Pancreas (tissue), 10 donors: ENCODE measurements around the gene LCN9. TPM values are rescaled to one million over a fixed set of nuclear protein-coding genes. Genes with fewer than 3 reads are reported as not detected.

Experiments
- ATAC-seq, 4 donors: fragments of 200-7000 bp; cut with Tn5 transposase; one replicate each; pipeline versions ENCODE4 v1.8.0 to v1.9.1; 2020; ENCODE audit warnings: mild to moderate bottlenecking in 4 of 4, moderate library complexity in 4 of 4
- DNase-seq, 6 donors: peaks; one replicate each; pipeline ENCODE4 v3.0.0-alpha.2; 2020
- FAIRE-seq: peaks from 2 replicates; lab custom pipeline; 2012; peaks lifted over from hg19 to GRCh38; lab: Jason Lieb, UNC
- H3K27ac ChIP-seq, 4 donors: fragments of 200-600 bp; sonication (generic); 1 replicate in 3 of 4; 2 replicates in 1 of 4; pipeline versions ENCODE4 v1.5.0 to v1.8.0; 2020
- H3K27me3 ChIP-seq, 4 donors: fragments of 200-600 bp; one replicate each; pipeline ENCODE4 v1.8.0; 2021
- H3K36me3 ChIP-seq, 3 donors: fragments of 200-600 bp; sonication (generic) in 1 of 3; one replicate each; pipeline versions ENCODE4 v1.5.0 to v1.8.0; 2020 to 2021
- H3K4me1 ChIP-seq, 3 donors: fragments of 200-600 bp; one replicate each; pipeline ENCODE4 v1.8.0; 2021
- H3K4me3 ChIP-seq, 4 donors: fragments of 200-600 bp; sonication (generic) in 2 of 4; one replicate each; pipeline versions ENCODE4 v1.5.0 to v1.8.0; 2020 to 2021
- H3K9me3 ChIP-seq, 4 donors: fragments of 200-600 bp; one replicate each; pipeline ENCODE4 v1.8.0; 2021
- WGBS, 2 donors: extraction: QIAGEN DNeasy Blood & Tissue Kit; methylation state at CpG; one replicate each; pipeline ENCODE4 v1.1.7; 2013; 5-methylcytosine and 5-hydroxymethylcytosine counted together
- intact Hi-C, 3 donors: fragments of 100-400 bp; cut with DNase I; formaldehyde crosslinking; loops; one replicate each; pipeline versions ENCODE4 v1.11.1 to v1.14.2; 2022
- polyA plus RNA-seq, 2 donors: library from polyadenylated mRNA; stranded (reverse); fragments of 200-250 nt; gene quantifications; one replicate each; pipeline ENCODE4 v1.2.3, GENCODE V29; 2013
- total RNA-seq, 6 donors: library from RNA; stranded (reverse); fragmentation: NEBNext Ultra II Directional in 4 of 6; extraction: Animal tissue kit (Norgen Biotek cat#: 25700) in 4 of 6; gene quantifications; one replicate each; pipeline versions ENCODE4 v1.2.1 to v1.2.4, GENCODE V29; 2021 to 2023
- TF ChIP-seq, protein P1 (sequence below), 4 donors: fragments of 200-600 bp; sonication (generic) in 3 of 4; IDR thresholded peaks; one replicate each; pipeline versions ENCODE4 v1.5.0 to v1.8.0; 2021; ENCODE audit warnings: antibody characterized with exemption in 4 of 4
- donor health status: healthy with polysubstance abuse.
- donor health status: DM: no; HTN: no; CAD: no; lungs with moderate emphysema.
- donor health status: DM: no; HTN: no; CAD: no.
- donor health status: control.
- donor health status: control.
- donor health status: Bipolar disorder and iron deficiency.
- donor health status: DM: yes; HTN: yes; CAD: no.
- donor health status: DM: no; HTN: no; CAD: no.
- donor health status: DM: no; HTN: no; CAD: no.
- donor health status: DM: yes; HTN: yes; CAD: no.

Gene LCN9
- total and polyA plus RNA-seq, 8 donors: not detected

DNA sequence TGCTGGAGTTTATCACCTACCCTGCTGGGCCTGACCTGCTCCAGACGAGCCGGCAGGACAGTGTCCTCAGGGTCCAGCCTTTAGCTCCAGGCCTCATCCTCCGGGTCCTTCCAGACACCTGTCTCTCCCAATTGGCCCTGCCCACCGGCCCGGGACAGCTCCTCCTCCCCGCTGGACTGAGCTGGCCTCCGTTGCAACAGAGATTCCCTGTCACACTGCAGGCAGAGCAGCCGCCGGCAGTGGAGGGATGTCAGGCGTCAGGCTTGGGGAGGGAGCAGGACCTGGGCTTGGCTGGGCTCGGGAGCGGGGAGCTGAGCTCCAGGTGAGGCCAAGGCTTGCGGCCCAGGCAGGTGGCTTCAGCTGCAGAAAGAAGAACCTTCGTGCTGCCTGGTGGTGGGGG is 40.6 kb downstream of the LCN9 start:
- intact Hi-C loops: no loop called here
- TF ChIP-seq, protein P1, sequence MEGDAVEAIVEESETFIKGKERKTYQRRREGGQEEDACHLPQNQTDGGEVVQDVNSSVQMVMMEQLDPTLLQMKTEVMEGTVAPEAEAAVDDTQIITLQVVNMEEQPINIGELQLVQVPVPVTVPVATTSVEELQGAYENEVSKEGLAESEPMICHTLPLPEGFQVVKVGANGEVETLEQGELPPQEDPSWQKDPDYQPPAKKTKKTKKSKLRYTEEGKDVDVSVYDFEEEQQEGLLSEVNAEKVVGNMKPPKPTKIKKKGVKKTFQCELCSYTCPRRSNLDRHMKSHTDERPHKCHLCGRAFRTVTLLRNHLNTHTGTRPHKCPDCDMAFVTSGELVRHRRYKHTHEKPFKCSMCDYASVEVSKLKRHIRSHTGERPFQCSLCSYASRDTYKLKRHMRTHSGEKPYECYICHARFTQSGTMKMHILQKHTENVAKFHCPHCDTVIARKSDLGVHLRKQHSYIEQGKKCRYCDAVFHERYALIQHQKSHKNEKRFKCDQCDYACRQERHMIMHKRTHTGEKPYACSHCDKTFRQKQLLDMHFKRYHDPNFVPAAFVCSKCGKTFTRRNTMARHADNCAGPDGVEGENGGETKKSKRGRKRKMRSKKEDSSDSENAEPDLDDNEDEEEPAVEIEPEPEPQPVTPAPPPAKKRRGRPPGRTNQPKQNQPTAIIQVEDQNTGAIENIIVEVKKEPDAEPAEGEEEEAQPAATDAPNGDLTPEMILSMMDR (IDR thresholded peaks at IDR 0.05): no peak
- 57 to 70% methylated on average over 14 of the region's 14 CpGs for WGBS, 2 donors
- H3K4me3 ChIP-seq: no peak overlapping the region
- FAIRE-seq: no peak
- DNase-seq: no peak
- no peaks in the 10 kb centered on the region for H3K36me3 ChIP-seq
- no peak overlapping the region for H3K27ac ChIP-seq
- ATAC-seq: no peak
- H3K4me1 ChIP-seq: no peaks in the 10 kb centered on the region
- peaks cover 0 to 5% (median 0%) of the 10 kb centered on the region in 4 donors for H3K27me3 ChIP-seq
- no peaks in the 10 kb centered on the region for H3K9me3 ChIP-seq

DNA sequence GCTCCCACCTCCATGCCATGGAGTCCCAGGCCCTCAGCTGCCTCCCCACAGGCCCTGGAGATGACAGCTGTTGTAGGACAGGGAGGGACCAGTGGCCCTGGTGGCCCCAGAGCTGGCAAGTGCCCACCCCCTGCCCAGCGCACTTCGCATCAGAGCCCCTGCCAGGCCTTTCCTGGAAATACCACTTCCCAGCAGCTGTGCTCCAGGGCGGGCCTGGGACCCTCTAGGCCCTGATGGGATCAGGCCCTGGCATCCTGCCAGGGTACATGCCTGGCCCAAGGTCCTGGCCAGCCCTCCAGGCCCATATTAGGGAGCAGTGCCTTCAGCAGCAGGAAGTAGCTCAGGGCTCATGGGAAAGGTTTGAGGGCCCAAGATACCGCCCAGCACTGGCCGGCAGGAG is 41.4 kb downstream of the LCN9 start:
- TF ChIP-seq, protein P1 (IDR thresholded peaks at IDR 0.05): no peak
- H3K36me3 ChIP-seq: no peaks in the 10 kb centered on the region
- no peak overlapping the region for H3K27ac ChIP-seq
- intact Hi-C loops: no loop called here
- H3K27me3 ChIP-seq: peaks cover 0 to 5% (median 0%) of the 10 kb centered on the region in 4 donors
- no peak for DNase-seq
- no peaks in the 10 kb centered on the region for H3K9me3 ChIP-seq
- WGBS, 2 donors: 80 to 89% methylated on average over 5 of the region's 5 CpGs
- ATAC-seq: no peak
- no peak overlapping the region for H3K4me3 ChIP-seq
- no peak for FAIRE-seq
- no peaks in the 10 kb centered on the region for H3K4me1 ChIP-seq

DNA sequence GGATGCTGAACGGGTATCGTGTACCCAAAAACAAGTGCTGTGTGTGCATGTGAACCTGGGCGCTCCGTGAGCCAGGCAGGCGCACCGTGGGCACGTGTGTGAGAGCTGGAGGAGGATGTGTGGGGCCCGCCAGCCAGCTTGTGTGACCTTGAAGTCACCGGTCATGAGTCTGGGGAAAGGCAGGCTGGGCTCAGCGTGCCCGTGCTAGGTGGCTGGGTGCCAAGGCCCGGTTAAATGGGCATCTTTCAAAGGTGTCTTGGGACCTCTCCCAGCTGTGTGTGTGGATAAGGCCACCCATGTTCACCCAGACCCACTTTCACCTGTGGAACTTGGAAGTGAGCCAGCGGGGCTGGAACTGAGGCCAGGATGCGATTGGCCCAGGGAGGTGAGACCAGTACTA is 42.3 kb downstream of the LCN9 start:
- peak in 3 of 4 donors; percentile 68 to 74 (median 68) for ATAC-seq
- no peaks in the 10 kb centered on the region for H3K4me1 ChIP-seq
- no peak overlapping the region for H3K4me3 ChIP-seq
- no peak overlapping the region for H3K27ac ChIP-seq
- no peaks in the 10 kb centered on the region for H3K36me3 ChIP-seq
- DNase-seq: peak in 4 of 6 donors; percentile 37 to 68 (median 49)
- WGBS, 2 donors: 7 to 15% methylated on average over 14 of the region's 14 CpGs
- intact Hi-C loops: no loop called here
- no peaks in the 10 kb centered on the region for H3K9me3 ChIP-seq
- peaks cover 0 to 5% (median 0%) of the 10 kb centered on the region in 4 donors for H3K27me3 ChIP-seq
- TF ChIP-seq, protein P1 (IDR thresholded peaks at IDR 0.05): no peak
- FAIRE-seq: no peak

DNA sequence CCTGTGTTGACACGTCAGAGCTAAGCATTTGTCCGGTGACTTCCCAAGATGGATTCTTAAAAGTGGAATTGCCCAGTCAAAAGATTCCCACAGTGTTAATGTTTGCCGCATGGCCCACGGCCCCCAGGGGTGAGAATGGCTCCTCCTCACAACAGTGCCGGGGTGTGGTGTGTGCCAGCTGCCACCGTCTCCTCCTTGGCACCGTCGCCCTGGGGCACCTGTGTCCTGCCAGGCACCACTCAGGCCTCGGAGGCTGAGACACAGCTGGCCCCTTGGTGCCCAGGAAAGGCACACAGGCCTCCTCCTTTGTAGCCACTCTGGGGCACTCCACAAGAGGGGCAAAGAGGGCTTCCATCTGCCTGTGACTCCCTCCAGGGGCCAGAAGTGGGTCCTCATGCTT is 43.2 kb downstream of the LCN9 start:
- Histone ChIP-seq H3K4me1 (no peaks in the 10 kb centered on the region), H3K4me3 (no peak overlapping the region), H3K9me3 (no peaks in the 10 kb centered on the region), H3K36me3 (no peaks in the 10 kb centered on the region), H3K27me3 (peaks cover 0 to 5% (median 0%) of the 10 kb centered on the region in 4 donors), H3K27ac (no peak overlapping the region)
- FAIRE-seq (no peak), DNase-seq (no peak), ATAC-seq (no peak)
- 54 to 56% methylated on average over 9 of the region's 9 CpGs for WGBS, 2 donors
- TF ChIP-seq, protein P1 (IDR thresholded peaks at IDR 0.05): no peak
- intact Hi-C loops: no loop called here

DNA sequence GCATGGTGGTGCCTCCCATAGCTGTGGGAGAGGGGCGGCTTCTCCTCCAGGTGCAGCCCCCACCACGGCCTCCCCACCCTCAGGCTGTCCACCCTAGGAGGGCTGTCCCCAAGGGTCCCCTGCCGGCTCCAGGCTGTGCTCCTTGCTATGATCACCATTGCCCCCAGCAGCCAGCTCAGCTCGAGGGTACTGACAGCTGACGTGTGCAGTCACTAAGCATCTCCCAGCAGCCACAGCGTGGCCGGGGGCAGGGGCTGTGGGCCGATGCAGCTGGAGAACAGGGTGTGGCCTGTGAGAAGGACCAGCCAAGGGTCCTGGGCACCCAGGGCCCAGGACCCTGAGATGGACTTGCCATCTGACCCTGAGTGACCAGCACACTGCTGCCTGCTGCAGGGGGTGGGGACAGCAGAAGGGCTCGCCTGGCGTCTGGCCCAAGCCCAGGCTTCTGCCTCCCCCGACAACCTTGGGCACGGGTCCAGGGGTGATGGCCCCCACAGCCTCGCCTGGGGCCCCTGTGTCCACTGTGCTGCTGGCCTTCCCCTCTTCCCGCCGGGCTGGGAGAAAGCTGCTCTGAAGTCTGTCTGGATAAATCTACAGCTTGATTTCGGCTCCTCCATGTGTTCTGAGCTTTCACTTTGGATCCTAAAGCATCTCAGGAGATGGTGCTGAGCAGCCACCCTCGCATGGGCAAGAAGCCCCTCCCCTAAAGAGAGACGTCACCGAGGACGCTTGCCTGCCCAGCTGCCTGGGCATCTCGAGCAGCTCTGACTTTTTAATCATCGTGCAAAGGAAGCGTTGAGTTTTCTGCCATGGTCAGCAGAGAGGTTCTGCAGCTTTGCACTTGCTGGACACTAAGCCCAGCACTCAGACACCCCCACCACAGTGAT is 44.4 kb downstream of the LCN9 start:
- Histone ChIP-seq H3K4me1 (no peaks in the 10 kb centered on the region), H3K27ac (no peak overlapping the region), H3K36me3 (no peaks in the 10 kb centered on the region), H3K9me3 (no peaks in the 10 kb centered on the region), H3K27me3 (peaks cover 0 to under 1% (median 0%) of the 10 kb centered on the region in 4 donors), H3K4me3 (no peak overlapping the region)
- intact Hi-C loops: no loop called here
- ATAC-seq (no peak), DNase-seq (no peak), FAIRE-seq (no peak)
- TF ChIP-seq, protein P1 (IDR thresholded peaks at IDR 0.05): no peak
- 28 to 38% methylated on average over 23 of the region's 23 CpGs for WGBS, 2 donors
